ENCODE results near the gene ZNF445. TPM values are rescaled to one million over a fixed set of nuclear protein-coding genes. Genes with fewer than 3 reads are reported as not detected.

The ZNF445 gene
- total RNA-seq, 4 donors from 2014 or later = 4.6 to 10.1 (median 6.6) TPM

DNA sequence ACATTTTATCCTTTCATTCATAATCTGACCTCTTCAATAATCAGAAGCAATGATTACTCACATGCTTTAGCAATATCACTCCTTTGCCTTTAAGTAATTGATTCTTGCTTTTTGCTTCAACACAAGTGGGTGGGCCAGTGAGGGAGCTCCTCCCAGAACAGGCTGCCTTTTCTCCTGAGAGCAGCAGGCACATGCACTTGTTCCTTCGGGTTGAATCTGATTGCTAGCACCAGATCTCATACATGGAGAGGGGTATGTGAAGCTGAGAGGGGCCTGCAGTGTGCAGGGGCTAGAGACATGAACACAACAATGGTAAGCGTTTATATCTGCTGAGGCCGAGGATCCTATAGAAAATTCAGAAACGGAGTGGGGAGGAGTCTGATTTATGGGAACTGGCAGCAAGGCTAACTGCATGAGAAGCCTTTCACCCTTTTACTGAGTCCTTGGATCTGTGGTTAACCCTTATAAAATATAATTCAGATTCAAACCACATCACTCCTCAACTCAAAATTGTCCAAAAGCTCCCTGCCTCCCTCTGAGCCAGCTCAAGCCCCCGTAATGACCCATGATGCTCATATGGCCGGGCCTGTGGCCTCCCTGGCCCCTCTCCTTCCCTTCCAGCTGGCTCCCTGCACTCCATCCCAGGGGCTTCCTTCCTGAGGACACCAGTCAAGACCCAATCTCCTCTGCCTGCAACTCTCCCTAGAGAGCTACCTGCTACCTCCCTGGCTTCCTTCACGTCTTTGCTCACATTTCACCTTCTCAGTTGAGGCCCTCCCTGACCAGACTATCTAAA lies 32.4 kb downstream of the ZNF445 start:
- DNase-seq (ENCODE audit: low spot score) = no peak
- TF ChIP-seq, protein P1, sequence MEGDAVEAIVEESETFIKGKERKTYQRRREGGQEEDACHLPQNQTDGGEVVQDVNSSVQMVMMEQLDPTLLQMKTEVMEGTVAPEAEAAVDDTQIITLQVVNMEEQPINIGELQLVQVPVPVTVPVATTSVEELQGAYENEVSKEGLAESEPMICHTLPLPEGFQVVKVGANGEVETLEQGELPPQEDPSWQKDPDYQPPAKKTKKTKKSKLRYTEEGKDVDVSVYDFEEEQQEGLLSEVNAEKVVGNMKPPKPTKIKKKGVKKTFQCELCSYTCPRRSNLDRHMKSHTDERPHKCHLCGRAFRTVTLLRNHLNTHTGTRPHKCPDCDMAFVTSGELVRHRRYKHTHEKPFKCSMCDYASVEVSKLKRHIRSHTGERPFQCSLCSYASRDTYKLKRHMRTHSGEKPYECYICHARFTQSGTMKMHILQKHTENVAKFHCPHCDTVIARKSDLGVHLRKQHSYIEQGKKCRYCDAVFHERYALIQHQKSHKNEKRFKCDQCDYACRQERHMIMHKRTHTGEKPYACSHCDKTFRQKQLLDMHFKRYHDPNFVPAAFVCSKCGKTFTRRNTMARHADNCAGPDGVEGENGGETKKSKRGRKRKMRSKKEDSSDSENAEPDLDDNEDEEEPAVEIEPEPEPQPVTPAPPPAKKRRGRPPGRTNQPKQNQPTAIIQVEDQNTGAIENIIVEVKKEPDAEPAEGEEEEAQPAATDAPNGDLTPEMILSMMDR (IDR thresholded peaks at IDR 0.05) = no peak
- ATAC-seq (ENCODE audit: low FRiP score) = no peak

- DNase-seq (ENCODE audit: low spot score) (no peak), ATAC-seq (ENCODE audit: low FRiP score) (no peak)
- TF ChIP-seq, protein P1 (IDR thresholded peaks at IDR 0.05) = no peak
Observed at GRCh38 chr3:44444437-44444836, 33.0 kb downstream of the ZNF445 start.

- ATAC-seq (ENCODE audit: low FRiP score) (no peak), DNase-seq (ENCODE audit: low spot score) (no peak)
- TF ChIP-seq, protein P1 (IDR thresholded peaks at IDR 0.05) = no peak
Observed at GRCh38 chr3:44442596-44443309, 34.7 kb downstream of the ZNF445 start.

DNA sequence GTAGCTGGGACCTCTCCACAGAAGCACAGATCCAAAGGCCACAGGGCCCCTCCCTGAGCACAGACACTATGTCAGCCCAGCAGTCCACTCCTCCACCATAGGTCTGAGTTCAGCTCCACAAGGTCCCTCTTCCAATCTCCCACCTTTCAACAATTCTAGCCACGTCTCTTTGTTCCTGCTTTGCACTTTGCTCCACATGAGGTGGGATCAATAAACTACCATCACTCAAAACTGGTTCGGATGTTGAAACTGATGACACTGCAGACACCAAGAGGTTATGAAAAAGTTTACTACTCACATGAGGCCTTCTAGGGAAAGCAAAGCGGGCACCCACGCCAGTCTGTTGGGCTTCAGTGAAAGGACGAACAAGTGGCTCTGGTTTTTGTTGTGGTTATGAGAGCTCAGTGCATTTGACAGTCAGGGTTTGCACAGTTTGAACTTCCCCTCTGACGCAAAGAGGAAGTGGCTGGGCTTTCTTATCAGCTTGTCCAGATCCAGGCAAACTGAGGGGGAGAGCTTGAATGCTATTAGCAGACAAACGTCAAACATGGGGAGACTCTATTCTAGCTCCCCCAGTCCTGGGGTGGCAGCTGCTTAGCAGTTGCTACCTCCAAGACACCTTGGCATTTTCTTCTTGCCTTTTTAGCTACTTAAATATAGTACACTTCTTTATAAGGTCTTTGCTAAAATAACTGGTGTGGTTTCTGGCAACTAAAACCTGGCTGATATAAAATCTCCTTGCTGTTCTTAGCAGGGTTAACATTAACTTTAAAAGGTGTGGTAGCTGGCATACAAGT lies 37.8 kb downstream of the ZNF445 start:
- TF ChIP-seq, protein P1 (IDR thresholded peaks at IDR 0.05) = no peak
- peak; percentile 85 for ATAC-seq (ENCODE audit: low FRiP score)
- peak; percentile 27 for DNase-seq (ENCODE audit: low spot score)

DNA sequence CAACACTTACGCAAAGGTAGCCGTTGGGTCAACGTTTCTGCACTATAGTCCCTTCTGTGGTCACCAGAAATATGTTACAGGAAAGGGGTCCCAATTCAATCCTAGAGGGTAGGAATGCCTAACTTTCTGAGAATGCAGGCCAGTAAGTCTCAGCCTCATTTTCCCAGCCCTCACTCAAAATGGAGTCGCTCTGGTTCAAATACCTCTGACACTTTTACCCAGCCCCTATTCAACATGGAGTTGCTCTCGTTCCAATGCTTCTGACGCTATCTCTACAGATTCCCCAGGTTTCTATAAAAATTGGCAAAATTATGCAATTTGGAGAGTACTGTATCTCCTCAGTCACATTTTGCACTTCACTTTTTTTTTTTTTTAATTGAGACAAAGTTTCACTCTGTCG lies 39.7 kb downstream of the ZNF445 start:
- TF ChIP-seq, protein P1 (IDR thresholded peaks at IDR 0.05) = no peak
- DNase-seq (ENCODE audit: low spot score) = no peak
- no peak for ATAC-seq (ENCODE audit: low FRiP score)

DNA sequence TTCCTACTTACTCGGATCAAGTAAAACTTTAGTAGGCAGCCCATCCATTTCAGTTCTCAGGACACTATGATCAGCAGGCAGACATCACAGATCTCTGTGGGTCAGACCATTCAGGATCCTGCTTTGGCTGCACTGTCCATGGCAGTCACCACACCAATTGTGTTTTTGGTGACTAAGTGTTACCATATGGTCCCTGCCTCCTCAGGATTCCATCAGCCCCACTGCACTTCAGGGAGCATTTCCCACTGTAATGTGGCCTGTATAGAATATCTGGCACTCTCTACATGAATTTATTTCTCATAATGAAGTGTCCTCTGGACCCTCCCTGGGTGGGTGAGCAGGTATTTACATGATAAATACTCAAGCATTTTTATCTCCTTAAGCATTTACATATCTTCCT lies 41.3 kb downstream of the ZNF445 start:
- ATAC-seq (ENCODE audit: low FRiP score) = no peak
- TF ChIP-seq, protein P1 (IDR thresholded peaks at IDR 0.05) = no peak
- no peak for DNase-seq (ENCODE audit: low spot score)
